Measurements from ENCODE around the gene MEGF6.

MEGF6 gene

GRCh38 chr1:3642919-3643675, 31.8 kb upstream of the MEGF6 start:
- no peak for DNase-seq (ENCODE audit: low spot score)
- no peak overlapping the region for H3K4me3 ChIP-seq
- TF ChIP-seq, protein P1, sequence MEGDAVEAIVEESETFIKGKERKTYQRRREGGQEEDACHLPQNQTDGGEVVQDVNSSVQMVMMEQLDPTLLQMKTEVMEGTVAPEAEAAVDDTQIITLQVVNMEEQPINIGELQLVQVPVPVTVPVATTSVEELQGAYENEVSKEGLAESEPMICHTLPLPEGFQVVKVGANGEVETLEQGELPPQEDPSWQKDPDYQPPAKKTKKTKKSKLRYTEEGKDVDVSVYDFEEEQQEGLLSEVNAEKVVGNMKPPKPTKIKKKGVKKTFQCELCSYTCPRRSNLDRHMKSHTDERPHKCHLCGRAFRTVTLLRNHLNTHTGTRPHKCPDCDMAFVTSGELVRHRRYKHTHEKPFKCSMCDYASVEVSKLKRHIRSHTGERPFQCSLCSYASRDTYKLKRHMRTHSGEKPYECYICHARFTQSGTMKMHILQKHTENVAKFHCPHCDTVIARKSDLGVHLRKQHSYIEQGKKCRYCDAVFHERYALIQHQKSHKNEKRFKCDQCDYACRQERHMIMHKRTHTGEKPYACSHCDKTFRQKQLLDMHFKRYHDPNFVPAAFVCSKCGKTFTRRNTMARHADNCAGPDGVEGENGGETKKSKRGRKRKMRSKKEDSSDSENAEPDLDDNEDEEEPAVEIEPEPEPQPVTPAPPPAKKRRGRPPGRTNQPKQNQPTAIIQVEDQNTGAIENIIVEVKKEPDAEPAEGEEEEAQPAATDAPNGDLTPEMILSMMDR (IDR thresholded peaks at IDR 0.05), result no peak
- no peak overlapping the region for H3K27ac ChIP-seq

DNA sequence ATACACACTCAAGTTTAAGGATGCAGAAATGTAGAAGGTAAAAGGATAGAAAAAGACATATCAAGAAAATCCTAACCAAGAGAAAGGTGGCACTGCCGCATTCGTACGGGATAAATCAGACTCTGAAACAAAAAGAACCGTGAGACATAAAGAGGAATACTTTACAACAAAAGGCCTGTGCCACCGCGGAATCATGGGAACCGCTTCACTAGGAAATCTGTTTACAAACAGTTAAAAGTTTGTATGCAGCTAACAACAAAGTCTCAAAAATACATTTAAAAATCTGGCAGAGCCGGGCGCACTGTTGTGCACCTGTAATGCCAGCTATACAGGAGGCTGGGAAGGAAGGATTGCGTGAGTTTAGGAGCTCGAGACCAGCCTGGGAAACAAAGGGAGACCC, 30.5 kb upstream of the MEGF6 start:
- Histone ChIP-seq H3K4me3 (no peak overlapping the region), H3K27ac (no peak overlapping the region)
- TF ChIP-seq, protein P1 (IDR thresholded peaks at IDR 0.05), result no peak
- DNase-seq (ENCODE audit: low spot score), result no peak

- Histone ChIP-seq H3K4me3 (no peak overlapping the region), H3K27ac (no peak overlapping the region)
- no peak for DNase-seq (ENCODE audit: low spot score)
- TF ChIP-seq, protein P1 (IDR thresholded peaks at IDR 0.05), result no peak
These were observed 29.9 kb upstream of the MEGF6 start for GRCh38 chr1:3641046-3641760.

- H3K27ac ChIP-seq, result no peak overlapping the region
- TF ChIP-seq, protein P1 (IDR thresholded peaks at IDR 0.05), result no peak
- no peak overlapping the region for H3K4me3 ChIP-seq
- no peak for DNase-seq (ENCODE audit: low spot score)
These were observed 29.0 kb upstream of the MEGF6 start for GRCh38 chr1:3640121-3640837.

GRCh38 chr1:3639397-3639911, 28.1 kb upstream of the MEGF6 start:
- no peak overlapping the region for H3K27ac ChIP-seq
- H3K4me3 ChIP-seq, result no peak overlapping the region
- TF ChIP-seq, protein P1 (IDR thresholded peaks at IDR 0.05), result no peak
- DNase-seq (ENCODE audit: low spot score), result no peak

GRCh38 chr1:3638676-3639075, 27.4 kb upstream of the MEGF6 start:
- Histone ChIP-seq H3K4me3 (no peak overlapping the region), H3K27ac (no peak overlapping the region)
- TF ChIP-seq, protein P1 (IDR thresholded peaks at IDR 0.05), result no peak
- DNase-seq (ENCODE audit: low spot score), result no peak

Measured in coronary artery (tissue), 2 donors.